SK-N-SH treated with all-trans-retinoic acid at 6 μM for 48 hours (cell line): ENCODE measurements around the gene LIPH.

Experiments used
- ARNTL ChIP-seq: fragments of 450-650 bp; formaldehyde crosslinking; IDR thresholded peaks from 2 replicates; pipeline ENCODE4 v1.5.0; 2020; ENCODE audit warnings: low read depth, mild to moderate bottlenecking, moderate library complexity, borderline replicate concordance
- CSDC2 ChIP-seq: fragments of 250-450 bp; sonication (Bioruptor Pico); IDR thresholded peaks from 2 replicates; pipeline ENCODE4 v1.5.0; 2020; ENCODE audit warnings: mild to moderate bottlenecking, moderate library complexity
- ISL1 ChIP-seq: fragments of 250-450 bp; sonication (Bioruptor Pico); IDR thresholded peaks from 2 replicates; pipeline ENCODE4 v2.1.2; 2022; ENCODE audit warnings: mild to moderate bottlenecking, moderate library complexity
- RARB ChIP-seq: fragments of 250-450 bp; sonication (Bioruptor Pico); IDR thresholded peaks from 2 replicates; pipeline ENCODE4 v1.8.0; 2021; ENCODE audit warnings: mild to moderate bottlenecking, moderate library complexity
- TCF4 ChIP-seq: fragments of 250-450 bp; sonication (Bioruptor Pico); IDR thresholded peaks from 2 replicates; pipeline ENCODE4 v1.8.0; 2021; ENCODE audit warnings: mild to moderate bottlenecking, moderate library complexity, borderline replicate concordance
- TOX ChIP-seq: fragments of 250-450 bp; sonication (Bioruptor Pico); IDR thresholded peaks from 2 replicates; pipeline ENCODE4 v1.8.0; 2021; ENCODE audit warnings: mild to moderate bottlenecking, moderate library complexity, borderline replicate concordance
- ZFP3 ChIP-seq: fragments of 250-450 bp; sonication (Bioruptor Pico); IDR thresholded peaks from 2 replicates; pipeline ENCODE4 v1.5.0; 2020; ENCODE audit warnings: mild to moderate bottlenecking, moderate library complexity
- ZFP30 ChIP-seq: fragments of 450-650 bp; formaldehyde crosslinking; IDR thresholded peaks from 2 replicates; pipeline ENCODE4 v1.5.0; 2022; ENCODE audit warnings: mild to moderate bottlenecking, moderate library complexity
- ZNF70 ChIP-seq: fragments of 450-650 bp; formaldehyde crosslinking; IDR thresholded peaks from 2 replicates; pipeline ENCODE4 v1.5.0; 2020; ENCODE audit warnings: mild to moderate bottlenecking, moderate library complexity
- TF ChIP-seq, protein P1 (sequence below): fragments of 250-450 bp; sonication (Bioruptor Pico); IDR thresholded peaks from 2 replicates; pipeline ENCODE4 v1.8.0; 2020; ENCODE audit warnings: mild to moderate bottlenecking, moderate library complexity, borderline replicate concordance

DNA sequence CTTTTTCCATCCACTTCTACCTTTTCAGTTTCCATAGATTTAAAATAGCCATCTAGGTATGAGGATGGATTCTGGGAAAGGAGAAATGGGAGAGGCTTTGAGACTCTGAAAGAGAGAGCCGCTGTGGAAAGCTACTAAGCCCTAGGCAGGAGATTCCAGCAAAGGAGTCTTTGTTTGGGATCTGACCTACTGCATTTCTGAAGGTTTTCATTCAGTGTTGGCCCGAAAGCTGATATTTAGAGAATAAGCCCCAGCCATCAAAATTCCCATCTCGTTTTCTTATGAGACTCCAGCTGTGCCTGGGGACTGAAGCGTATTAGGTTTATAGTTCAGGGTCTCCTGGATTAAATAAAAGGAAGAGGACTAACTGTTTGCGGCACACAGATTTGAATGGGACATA is 19.5 kb downstream of the LIPH start:
- TF ChIP-seq ZFP3 (CRISPR knock-in tag) (no peak), ISL1 (CRISPR knock-in tag) (no peak), TOX (no peak), ZNF70 (CRISPR knock-in tag) (no peak), ZFP30 (CRISPR knock-in tag) (no peak), ARNTL (CRISPR knock-in tag) (no peak), CSDC2 (CRISPR knock-in tag) (no peak), TCF4 (CRISPR knock-in tag) (no peak), RARB (CRISPR knock-in tag) (no peak)
- TF ChIP-seq, protein P1, sequence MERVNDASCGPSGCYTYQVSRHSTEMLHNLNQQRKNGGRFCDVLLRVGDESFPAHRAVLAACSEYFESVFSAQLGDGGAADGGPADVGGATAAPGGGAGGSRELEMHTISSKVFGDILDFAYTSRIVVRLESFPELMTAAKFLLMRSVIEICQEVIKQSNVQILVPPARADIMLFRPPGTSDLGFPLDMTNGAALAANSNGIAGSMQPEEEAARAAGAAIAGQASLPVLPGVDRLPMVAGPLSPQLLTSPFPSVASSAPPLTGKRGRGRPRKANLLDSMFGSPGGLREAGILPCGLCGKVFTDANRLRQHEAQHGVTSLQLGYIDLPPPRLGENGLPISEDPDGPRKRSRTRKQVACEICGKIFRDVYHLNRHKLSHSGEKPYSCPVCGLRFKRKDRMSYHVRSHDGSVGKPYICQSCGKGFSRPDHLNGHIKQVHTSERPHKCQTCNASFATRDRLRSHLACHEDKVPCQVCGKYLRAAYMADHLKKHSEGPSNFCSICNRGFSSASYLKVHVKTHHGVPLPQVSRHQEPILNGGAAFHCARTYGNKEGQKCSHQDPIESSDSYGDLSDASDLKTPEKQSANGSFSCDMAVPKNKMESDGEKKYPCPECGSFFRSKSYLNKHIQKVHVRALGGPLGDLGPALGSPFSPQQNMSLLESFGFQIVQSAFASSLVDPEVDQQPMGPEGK (CRISPR knock-in tag): no peak
